ENCODE measurements around the gene CDC42BPB.

The CDC42BPB gene

GRCh38 chr14:102908766-102909455 lies 148.4 kb downstream of the CDC42BPB start:
- DNase-seq (ENCODE audit: low read depth), result no peak
- TF ChIP-seq CTCF (IDR thresholded peaks at IDR 0.05; ENCODE audit: control insufficient read depth, extremely low read depth, insufficient read depth), result no peak
- no peak overlapping the region for H3K4me3 ChIP-seq (ENCODE audit: low read depth, low read length)

GRCh38 chr14:102907980-102908730 lies 149.2 kb downstream of the CDC42BPB start:
- DNase-seq (ENCODE audit: low read depth), result no peak
- TF ChIP-seq CTCF (IDR thresholded peaks at IDR 0.05; ENCODE audit: control insufficient read depth, extremely low read depth, insufficient read depth), result no peak

GRCh38 chr14:102907303-102907844 lies 150.0 kb downstream of the CDC42BPB start:
- no peak overlapping the region for H3K4me3 ChIP-seq (ENCODE audit: low read depth, low read length)
- no peak for TF ChIP-seq CTCF (IDR thresholded peaks at IDR 0.05; ENCODE audit: control insufficient read depth, extremely low read depth, insufficient read depth)
- no peak for DNase-seq (ENCODE audit: low read depth)

More at GRCh38 chr14:102907980-102908730, 149.2 kb downstream of the CDC42BPB start:
- no peak overlapping the region for H3K4me3 ChIP-seq (ENCODE audit: low read depth, low read length)

- no peak for DNase-seq (ENCODE audit: low read depth)
- no peak overlapping the region for H3K4me3 ChIP-seq (ENCODE audit: low read depth, low read length)
- TF ChIP-seq CTCF (IDR thresholded peaks at IDR 0.05; ENCODE audit: control insufficient read depth, extremely low read depth, insufficient read depth), result no peak
Observed at GRCh38 chr14:102906616-102907302, 150.6 kb downstream of the CDC42BPB start.

- no peak overlapping the region for H3K4me3 ChIP-seq (ENCODE audit: low read depth, low read length)
- TF ChIP-seq CTCF (IDR thresholded peaks at IDR 0.05; ENCODE audit: control insufficient read depth, extremely low read depth, insufficient read depth), result no peak
- DNase-seq (ENCODE audit: low read depth), result no peak
Observed at GRCh38 chr14:102905116-102906108, 151.9 kb downstream of the CDC42BPB start.

All from LNCaP clone FGC (cell line).